Nephron progenitor cell (in vitro differentiated cells): ENCODE data around the gene BMPER.
A peak's percentile ranks its signal among the peaks of the same experiment; 100 is the strongest.

ENCODE experiments used
- DNase-seq: peaks from one replicate; pipeline ENCODE4 v3.0.0; 2021
- H3K27ac Mint-ChIP-seq: 2 replicates; pipeline ENCODE4 v1.8.0; 2021; ENCODE audit warnings: mild to moderate bottlenecking, moderate library complexity, mixed read lengths
- H3K27me3 Mint-ChIP-seq: 2 replicates; pipeline ENCODE4 v1.8.0; 2021; ENCODE audit warnings: mild to moderate bottlenecking, low read depth, mixed read lengths; ENCODE audit not compliant: poor library complexity
- H3K36me3 Mint-ChIP-seq: 2 replicates; pipeline ENCODE4 v1.8.0; 2021; ENCODE audit warnings: low read depth, mixed read lengths
- H3K4me1 Mint-ChIP-seq: 2 replicates; pipeline ENCODE4 v1.8.0; 2021; ENCODE audit warnings: mixed read lengths
- H3K4me3 Mint-ChIP-seq: 2 replicates; pipeline ENCODE4 v1.8.0; 2021; ENCODE audit warnings: mild to moderate bottlenecking, moderate library complexity, mixed read lengths
- H3K9me3 Mint-ChIP-seq: 2 replicates; pipeline ENCODE4 v1.8.0; 2021; ENCODE audit warnings: mild to moderate bottlenecking, moderate library complexity, mixed read lengths
- CTCF ChIP-seq: fragments of 200-600 bp; sonication (generic); IDR thresholded peaks from 2 replicates; pipeline ENCODE4 v1.5.0; 2021; ENCODE audit warnings: antibody characterized with exemption

The BMPER gene

GRCh38 chr7:34064519-34065158 is 159.3 kb downstream of the BMPER start:
- no peaks in the 10 kb centered on the region for H3K36me3 Mint-ChIP-seq
- no peak for DNase-seq
- TF ChIP-seq CTCF, result no peak

GRCh38 chr7:34066411-34066810 is 161.1 kb downstream of the BMPER start:
- H3K4me3 Mint-ChIP-seq, result no peak overlapping the region
- no peaks in the 10 kb centered on the region for H3K36me3 Mint-ChIP-seq
- peaks cover 32% of the 10 kb centered on the region for H3K4me1 Mint-ChIP-seq
- no peak for TF ChIP-seq CTCF
- H3K27me3 Mint-ChIP-seq, result no peaks in the 10 kb centered on the region
- H3K9me3 Mint-ChIP-seq, result peaks cover 6% of the 10 kb centered on the region
- DNase-seq, result no peak
- H3K27ac Mint-ChIP-seq, result no peak overlapping the region

More at GRCh38 chr7:34064519-34065158, 159.3 kb downstream of the BMPER start:
- Mint-ChIP-seq H3K27me3 (no peaks in the 10 kb centered on the region), H3K27ac (no peak overlapping the region), H3K4me1 (peaks cover 23% of the 10 kb centered on the region), H3K4me3 (no peak overlapping the region), H3K9me3 (peaks cover 6% of the 10 kb centered on the region)

- TF ChIP-seq CTCF, result no peak
- H3K27me3 Mint-ChIP-seq, result no peaks in the 10 kb centered on the region
- peaks cover 10% of the 10 kb centered on the region for H3K9me3 Mint-ChIP-seq
- H3K36me3 Mint-ChIP-seq, result no peaks in the 10 kb centered on the region
- peak overlapping the region; percentile 43 for H3K27ac Mint-ChIP-seq
- peaks cover 34% of the 10 kb centered on the region for H3K4me1 Mint-ChIP-seq
- no peak overlapping the region for H3K4me3 Mint-ChIP-seq
- DNase-seq, result no peak
Observed at GRCh38 chr7:34067005-34067778, 161.9 kb downstream of the BMPER start.

GRCh38 chr7:34069676-34070075 is 164.3 kb downstream of the BMPER start:
- no peak for DNase-seq
- Mint-ChIP-seq H3K9me3 (peaks cover 10% of the 10 kb centered on the region), H3K27ac (no peak overlapping the region), H3K4me1 (peaks cover 34% of the 10 kb centered on the region), H3K36me3 (no peaks in the 10 kb centered on the region), H3K27me3 (no peaks in the 10 kb centered on the region), H3K4me3 (no peak overlapping the region)
- TF ChIP-seq CTCF, result no peak

GRCh38 chr7:34070511-34071323 is 165.4 kb downstream of the BMPER start:
- peaks cover 10% of the 10 kb centered on the region for H3K9me3 Mint-ChIP-seq
- H3K4me1 Mint-ChIP-seq, result peaks cover 34% of the 10 kb centered on the region
- TF ChIP-seq CTCF, result no peak
- H3K36me3 Mint-ChIP-seq, result no peaks in the 10 kb centered on the region
- H3K4me3 Mint-ChIP-seq, result no peak overlapping the region
- no peak overlapping the region for H3K27ac Mint-ChIP-seq
- H3K27me3 Mint-ChIP-seq, result no peaks in the 10 kb centered on the region
- DNase-seq, result no peak
